K562 treated with DMSO at 1 percent for 24 hours (cell line): Measurements from ENCODE around the gene RAD1. TPM values are rescaled to one million over a fixed set of nuclear protein-coding genes. Genes with fewer than 3 reads are reported as not detected.

Experiments used
- total RNA-seq: library from RNA; unstranded; fragments of 300-600 nt; gene quantifications from 2 replicates; pipeline ENCODE4 v1.2.3, GENCODE V29; 2022; ENCODE audit warnings: low read depth; ENCODE audit not compliant: insufficient read depth

RAD1 gene, protein sequence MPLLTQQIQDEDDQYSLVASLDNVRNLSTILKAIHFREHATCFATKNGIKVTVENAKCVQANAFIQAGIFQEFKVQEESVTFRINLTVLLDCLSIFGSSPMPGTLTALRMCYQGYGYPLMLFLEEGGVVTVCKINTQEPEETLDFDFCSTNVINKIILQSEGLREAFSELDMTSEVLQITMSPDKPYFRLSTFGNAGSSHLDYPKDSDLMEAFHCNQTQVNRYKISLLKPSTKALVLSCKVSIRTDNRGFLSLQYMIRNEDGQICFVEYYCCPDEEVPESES
- 26.3 and 35.4 TPM in 2 replicates for total RNA-seq

DNA sequence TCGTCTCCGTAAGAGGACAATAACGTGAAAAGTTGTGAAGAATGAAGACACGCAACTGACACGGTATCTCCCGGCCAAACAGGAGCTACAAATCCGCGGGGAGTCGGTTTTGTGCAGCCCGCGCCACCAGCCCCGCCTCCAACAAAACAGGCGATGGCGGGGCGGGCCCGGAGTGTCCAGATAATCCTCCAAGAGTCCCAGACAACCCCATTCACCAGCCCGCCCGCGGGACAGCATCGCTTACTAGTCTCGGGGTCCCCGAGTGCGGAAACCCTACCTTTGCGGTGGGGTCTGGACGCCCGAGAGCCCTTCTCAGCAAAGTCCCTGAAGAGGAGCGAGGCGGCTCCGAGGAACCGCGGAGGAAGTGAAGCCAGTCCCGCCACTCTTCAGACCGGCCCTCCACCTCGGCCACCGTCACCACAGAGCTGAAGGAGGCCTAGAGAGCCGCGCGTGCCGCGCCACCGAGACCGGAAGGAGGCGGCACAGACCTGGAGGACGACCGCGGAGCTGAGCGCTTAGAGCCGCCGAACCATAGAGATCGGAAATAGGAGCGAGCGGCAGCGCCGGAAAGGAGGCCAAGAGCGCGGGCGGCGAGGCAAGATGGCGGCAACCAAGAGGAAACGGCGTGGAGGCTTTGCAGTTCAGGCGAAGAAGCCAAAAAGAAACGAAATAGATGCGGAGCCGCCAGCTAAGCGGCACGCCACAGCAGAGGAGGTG lies at the start of gene RAD1, which contains the start of gene BRIX1:
RAD1 (minus strand) TSS at position 366 of the 717 bp plus-strand sequence. CDS start 612 bp downstream, outside the sequence.
BRIX1 (plus strand) TSS at position 573 of the 717 bp plus-strand sequence; CDS start at position 601, 28 bp downstream.

DNA sequence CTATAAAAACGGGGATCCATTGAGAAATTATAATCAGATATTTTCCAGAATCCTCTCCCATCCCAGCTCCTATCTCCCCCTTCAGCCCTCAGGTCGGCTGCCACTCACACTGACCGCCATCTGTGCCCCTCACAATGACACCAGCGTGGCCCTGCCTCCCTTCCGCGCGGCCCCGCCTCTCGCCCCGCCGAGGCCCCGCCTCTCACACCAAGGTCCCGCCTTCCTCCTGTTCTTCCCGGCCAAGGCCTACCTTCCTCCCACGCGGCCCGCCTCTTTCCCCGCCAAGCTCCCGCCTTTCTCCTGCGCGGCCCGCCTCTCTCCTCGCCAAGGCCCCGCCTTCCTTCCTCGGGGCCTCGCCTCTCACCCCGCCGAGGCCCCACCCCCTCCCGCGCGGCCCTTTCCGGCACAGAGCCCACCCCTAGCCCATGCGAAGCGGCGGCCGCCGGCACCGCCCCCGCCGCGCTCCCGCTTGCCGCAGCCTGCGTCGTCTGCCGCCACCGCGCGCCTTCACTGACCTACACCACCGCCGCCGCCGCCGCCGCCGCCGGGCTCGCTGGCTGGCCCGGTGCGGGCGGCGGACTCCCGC lies 13.9 kb upstream of the RAD1 start, which contains the start of gene DNAJC21:
DNAJC21 (plus strand) TSS at position 426 of the 586 bp plus-strand sequence. CDS start 261 bp downstream, outside the sequence.

Other genes with a start within 250 kb of the RAD1 start
- 0.43 TPM in 1 of 2 replicates, not detected in the other for gene TTC23L, start 76.3 kb downstream of the RAD1 start, total RNA-seq
- 22.0 and 23.2 TPM in 2 replicates for gene BRIX1, start 207 bp upstream of the RAD1 start, total RNA-seq
- 35.8 and 42.9 TPM in 2 replicates for gene DNAJC21, start 14.1 kb upstream of the RAD1 start, total RNA-seq
- gene AGXT2, start 132.4 kb upstream of the RAD1 start, total RNA-seq: not detected in 2 replicates